ENCODE data around the gene MRPS34. TPM values are rescaled to one million over a fixed set of nuclear protein-coding genes. Genes with fewer than 3 reads are reported as not detected.

The MRPS34 gene
- total RNA-seq, 4 donors from 2014 or later: 67.3 to 146 (median 98.1) TPM

DNA sequence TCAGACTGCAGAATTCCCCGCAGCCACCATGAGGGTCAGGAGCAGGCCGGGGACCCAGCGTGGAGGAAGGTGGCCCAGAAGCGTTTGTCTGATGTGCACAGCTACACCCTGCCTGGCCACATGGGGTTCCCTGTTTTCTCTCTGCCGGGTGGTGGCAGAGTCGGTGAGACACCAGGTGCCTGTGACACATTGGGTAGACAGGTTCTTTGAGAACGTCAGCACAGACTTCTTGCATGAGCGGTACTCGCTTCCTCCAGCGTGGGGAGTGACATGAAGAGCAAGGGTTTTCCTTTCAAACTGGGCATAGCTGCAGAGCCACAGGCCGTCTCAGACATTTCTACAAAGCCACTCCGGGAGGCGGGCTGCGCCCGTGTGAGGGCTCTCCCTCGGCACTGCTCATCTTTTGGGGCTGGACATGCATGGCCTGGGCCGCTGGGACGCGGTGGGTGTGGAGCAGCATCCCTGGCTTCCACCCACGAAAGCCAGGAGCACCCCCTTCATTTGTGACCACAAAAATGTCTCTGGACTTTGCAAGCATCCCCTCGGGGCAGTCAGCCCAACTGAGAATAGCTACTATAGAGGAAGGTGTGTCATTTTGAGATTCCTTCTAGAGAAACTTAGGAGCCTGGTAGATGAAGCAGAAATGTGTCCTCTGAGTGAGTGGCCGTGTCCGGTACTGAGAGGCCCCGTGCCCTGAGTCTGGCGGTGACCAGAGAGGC lies 27.6 kb downstream of the MRPS34 start:
- H3K9me3 ChIP-seq: no peaks in the 10 kb centered on the region
- no peak for TF ChIP-seq CTCF (IDR thresholded peaks at IDR 0.05)
- no peak for TF ChIP-seq POLR2A (IDR thresholded peaks at IDR 0.05)
- DNase-seq: no peak
- no peak overlapping the region for H3K4me3 ChIP-seq (replicated peaks in 1 of 3)
- 95 to 98% methylated on average over 15 to 18 of the region's 25 CpGs for WGBS, 2 donors
- H3K4me1 ChIP-seq: no peaks in the 10 kb centered on the region
- H3K27ac ChIP-seq: no peak overlapping the region
- no peaks in the 10 kb centered on the region for H3K27me3 ChIP-seq
- peaks cover 40 to 54% of the 10 kb centered on the region in 2 donors for H3K36me3 ChIP-seq
- intact Hi-C loops (cut with DNase I): no loop called here

DNA sequence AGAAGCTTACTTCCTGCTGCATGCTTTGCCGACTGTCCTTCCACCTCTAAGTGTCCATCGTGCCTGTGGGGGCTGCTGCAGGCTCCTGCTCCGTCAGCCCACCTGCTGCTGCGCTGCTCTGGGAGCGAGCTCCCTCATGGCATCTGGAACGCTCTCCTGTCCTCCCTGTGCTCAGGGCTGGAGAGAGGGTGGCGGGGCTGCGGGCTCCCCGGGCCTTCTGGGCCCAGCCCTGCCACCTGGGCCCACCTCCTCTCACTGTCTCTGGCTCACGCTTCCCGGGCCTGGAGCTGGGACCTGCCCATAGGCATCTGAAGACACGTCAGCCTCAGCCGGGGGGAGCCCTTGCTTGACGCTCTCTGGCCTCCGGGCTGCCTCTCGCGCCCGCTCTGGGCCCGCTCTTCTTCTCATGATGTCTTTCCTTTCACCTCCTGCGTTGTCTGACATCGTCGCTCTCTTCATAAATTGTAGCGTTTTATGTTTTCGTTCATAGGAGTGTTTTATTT lies 28.5 kb downstream of the MRPS34 start:
- 92 to 93% methylated on average over 24 of the region's 24 CpGs for WGBS, 2 donors

DNA sequence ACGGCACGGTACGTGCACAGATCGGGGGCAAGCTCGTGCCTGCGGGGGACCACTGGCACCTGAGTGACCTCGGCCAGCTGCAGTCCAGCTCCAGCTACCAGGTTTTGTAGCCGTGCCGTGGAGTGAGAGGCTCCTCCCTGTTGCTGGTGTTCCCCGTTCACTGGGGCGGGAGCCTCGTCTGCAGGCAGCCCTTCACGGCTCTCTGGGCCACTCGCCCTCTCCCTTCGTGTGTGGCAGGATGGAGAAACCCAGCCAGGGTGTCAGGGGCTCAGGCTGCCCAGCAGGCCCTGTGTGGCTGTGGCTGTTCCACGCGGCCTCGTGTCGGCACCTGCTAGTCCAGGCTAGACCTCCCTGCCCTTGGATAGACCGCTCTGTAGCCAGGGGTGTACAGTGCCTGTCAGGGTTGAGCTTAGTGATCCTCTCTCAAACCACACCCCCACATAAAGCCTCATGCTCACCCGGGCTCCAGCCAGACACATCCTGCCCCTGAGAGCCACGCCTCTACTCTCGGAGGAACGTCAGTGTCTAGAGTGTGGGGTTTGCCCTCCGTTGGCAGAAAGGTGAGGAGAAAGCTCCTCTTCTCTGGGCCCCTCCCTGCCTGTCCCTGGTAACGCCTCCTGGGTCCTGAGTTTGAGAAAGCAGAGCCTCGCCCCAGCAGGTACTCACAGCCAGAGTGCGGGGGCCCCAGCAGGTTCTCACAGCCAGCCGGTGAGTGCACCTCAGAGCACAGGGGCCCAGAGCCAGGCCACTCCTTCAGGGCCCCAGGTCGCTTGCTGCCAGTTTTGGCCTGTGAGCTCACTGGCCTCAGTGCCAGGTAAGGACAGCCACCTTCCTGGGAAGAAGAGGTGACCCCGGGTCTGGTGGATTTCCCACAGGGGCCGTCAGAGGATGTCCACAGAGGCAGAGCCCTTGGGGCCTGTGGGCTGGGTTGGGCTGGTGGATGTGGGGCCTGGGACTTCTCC lies 29.3 kb downstream of the MRPS34 start:
- Histone ChIP-seq H3K27me3 (no peaks in the 10 kb centered on the region), H3K9me3 (no peaks in the 10 kb centered on the region), H3K4me3 (replicated peaks in 1 of 3) (no peak overlapping the region), H3K4me1 (no peaks in the 10 kb centered on the region), H3K36me3 (peaks cover 28 to 40% of the 10 kb centered on the region in 2 donors), H3K27ac (no peak overlapping the region)
- 91% methylated on average over 13 to 23 of the region's 32 CpGs for WGBS, 2 donors
- intact Hi-C loops (cut with DNase I): no loop called here
- no peak for DNase-seq
- TF ChIP-seq CTCF (IDR thresholded peaks at IDR 0.05) (no peak), POLR2A (IDR thresholded peaks at IDR 0.05) (no peak)

More for the DNA sequence above, 28.5 kb downstream of the MRPS34 start:
- intact Hi-C loops (cut with DNase I): no loop called here
- TF ChIP-seq POLR2A (IDR thresholded peaks at IDR 0.05) (no peak), CTCF (IDR thresholded peaks at IDR 0.05) (no peak)
- no peak overlapping the region for H3K27ac ChIP-seq
- H3K4me3 ChIP-seq (replicated peaks in 1 of 3): no peak overlapping the region
- DNase-seq: no peak
- no peaks in the 10 kb centered on the region for H3K9me3 ChIP-seq
- H3K36me3 ChIP-seq: peaks cover 35 to 48% of the 10 kb centered on the region in 2 donors
- no peaks in the 10 kb centered on the region for H3K27me3 ChIP-seq
- H3K4me1 ChIP-seq: no peaks in the 10 kb centered on the region

- Histone ChIP-seq H3K4me1 (no peaks in the 10 kb centered on the region), H3K27me3 (no peaks in the 10 kb centered on the region), H3K36me3 (peaks cover 13 to 22% of the 10 kb centered on the region in 2 donors), H3K4me3 (replicated peaks in 1 of 3) (no peak overlapping the region), H3K9me3 (no peaks in the 10 kb centered on the region), H3K27ac (no peak overlapping the region)
- DNase-seq: no peak
- intact Hi-C loops (cut with DNase I): no loop called here
- WGBS, 2 donors: 95 to 96% methylated on average over 10 to 11 of the region's 19 CpGs
- TF ChIP-seq CTCF (IDR thresholded peaks at IDR 0.05): no peak
- no peak for TF ChIP-seq POLR2A (IDR thresholded peaks at IDR 0.05)
These were observed 31.3 kb downstream of the MRPS34 start for GRCh38 chr16:1741553-1742165.
